ENCODE measurements around the gene TP53TG5. TPM values are rescaled to one million over a fixed set of nuclear protein-coding genes. Genes with fewer than 3 reads are reported as not detected.
A peak's percentile ranks its signal among the peaks of the same experiment; 100 is the strongest.

TP53TG5 gene
- total RNA-seq, 2 experiments from 2014 or later: not detected

DNA sequence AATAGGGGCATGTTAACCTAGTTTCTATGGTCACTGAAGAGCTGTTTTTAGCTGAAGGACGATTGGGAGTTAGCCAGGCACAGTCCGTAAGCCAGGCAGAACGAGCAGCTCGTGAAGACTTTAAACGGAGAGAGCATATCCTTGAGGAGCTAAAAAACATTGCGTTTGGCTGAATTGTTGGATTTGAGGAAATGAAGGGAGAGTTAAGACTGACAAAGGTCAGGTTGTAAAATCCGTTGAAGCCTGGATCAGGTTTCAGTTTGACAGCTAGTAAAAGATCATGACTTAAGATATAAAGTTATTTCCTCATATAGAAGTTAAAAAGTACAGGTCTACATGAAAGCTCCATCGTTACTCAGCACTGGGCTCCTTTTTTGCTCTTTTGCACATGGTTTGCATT is 32.8 kb upstream of the TP53TG5 start:
- Mint-ChIP-seq H3K36me3 (ENCODE audit: low read depth) (peaks cover under 1% of the 10 kb centered on the region), H3K4me3 (no peak overlapping the region), H3K9me3 (no peaks in the 10 kb centered on the region), H3K27me3 (peaks cover 6% of the 10 kb centered on the region), H3K27ac (no peak overlapping the region), H3K4me1 (peaks cover 27% of the 10 kb centered on the region)
- DNase-seq: no peak
- ChIA-PET POLR2A (interaction anchor here (0.8 to 1.6 kb wide), 2 partner anchors 43 to 46 kb away, joined by 3 to 5 read pairs; no protein-coding TSS in a partner anchor), CTCF (interaction anchor here (1.2 to 2.4 kb wide), 3 partner anchors 26 to 48 kb away, joined by 4 to 12 read pairs (median 10); partner anchors contain the start of gene SYS1)

DNA sequence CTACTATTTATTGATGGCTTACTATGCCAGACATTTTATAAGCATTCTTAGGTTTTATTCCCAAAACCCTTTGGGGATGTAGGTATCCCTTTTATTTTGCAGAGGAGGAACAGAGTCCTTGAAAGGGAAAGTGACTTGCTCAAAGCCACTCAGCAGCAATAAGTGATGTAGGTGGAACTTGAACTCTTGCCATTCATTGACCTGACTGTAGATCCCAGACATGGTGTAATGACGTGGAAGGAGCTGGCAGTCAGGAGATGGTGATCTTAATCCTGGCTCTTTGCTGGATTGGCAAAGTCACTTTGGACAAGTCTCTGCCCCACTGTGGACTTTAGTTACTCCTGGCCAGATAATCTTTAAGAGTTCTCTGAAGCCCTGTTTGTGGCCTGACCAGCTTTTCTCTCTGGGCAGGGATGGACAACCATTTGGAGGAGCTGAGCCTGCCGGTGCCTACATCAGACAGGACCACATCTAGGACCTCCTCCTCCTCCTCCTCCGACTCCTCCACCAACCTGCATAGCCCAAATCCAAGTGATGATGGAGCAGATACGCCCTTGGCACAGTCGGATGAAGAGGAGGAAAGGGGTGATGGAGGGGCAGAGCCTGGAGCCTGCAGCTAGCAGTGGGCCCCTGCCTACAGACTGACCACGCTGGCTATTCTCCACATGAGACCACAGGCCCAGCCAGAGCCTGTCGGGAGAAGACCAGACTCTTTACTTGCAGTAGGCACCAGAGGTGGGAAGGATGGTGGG is 31.6 kb upstream of the TP53TG5 start:
- H3K36me3 Mint-ChIP-seq (ENCODE audit: low read depth): no peaks in the 10 kb centered on the region
- peaks cover 21% of the 10 kb centered on the region for H3K4me1 Mint-ChIP-seq
- H3K27ac Mint-ChIP-seq: no peak overlapping the region
- no peak for DNase-seq
- H3K9me3 Mint-ChIP-seq: no peaks in the 10 kb centered on the region
- CTCF ChIA-PET: no interaction called here
- POLR2A ChIA-PET: no interaction called here
- H3K27me3 Mint-ChIP-seq: peaks cover 13% of the 10 kb centered on the region
- H3K4me3 Mint-ChIP-seq: no peak overlapping the region

DNA sequence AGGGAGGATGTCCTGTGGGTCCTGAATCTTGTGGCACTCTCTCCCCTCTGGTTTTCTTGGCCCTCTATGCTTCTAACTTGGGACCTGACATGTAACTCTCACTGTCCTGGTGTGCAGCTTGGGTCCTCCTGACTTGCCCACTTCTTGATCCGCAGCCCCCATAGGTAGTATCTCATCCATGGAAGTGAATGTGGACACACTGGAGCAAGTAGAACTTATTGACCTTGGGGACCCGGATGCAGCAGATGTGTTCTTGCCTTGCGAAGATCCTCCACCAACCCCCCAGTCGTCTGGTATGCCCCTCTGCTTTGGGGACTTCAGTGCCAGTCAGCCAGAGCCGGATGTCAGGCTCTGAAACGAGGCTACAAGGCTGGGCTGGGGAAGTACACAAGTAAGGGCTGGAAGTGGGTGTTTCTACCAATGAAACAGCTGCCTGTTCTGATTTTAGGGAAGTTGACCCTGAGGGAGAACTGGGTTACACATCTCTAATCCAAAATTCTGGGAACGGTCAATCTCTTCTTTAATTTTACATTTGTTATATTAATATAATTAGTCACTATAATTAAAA is 30.6 kb upstream of the TP53TG5 start:
- H3K4me1 Mint-ChIP-seq: peaks cover 19% of the 10 kb centered on the region
- H3K27me3 Mint-ChIP-seq: peaks cover 16% of the 10 kb centered on the region
- ChIA-PET CTCF (interaction anchor here (1.1 to 1.2 kb wide), 2 partner anchors 29 to 46 kb away, joined by 3 to 4 read pairs; partner anchors contain the start of gene SYS1), POLR2A (no interaction called here)
- no peak overlapping the region for H3K27ac Mint-ChIP-seq
- H3K36me3 Mint-ChIP-seq (ENCODE audit: low read depth): no peaks in the 10 kb centered on the region
- no peak for DNase-seq
- no peak overlapping the region for H3K4me3 Mint-ChIP-seq
- H3K9me3 Mint-ChIP-seq: no peaks in the 10 kb centered on the region

DNA sequence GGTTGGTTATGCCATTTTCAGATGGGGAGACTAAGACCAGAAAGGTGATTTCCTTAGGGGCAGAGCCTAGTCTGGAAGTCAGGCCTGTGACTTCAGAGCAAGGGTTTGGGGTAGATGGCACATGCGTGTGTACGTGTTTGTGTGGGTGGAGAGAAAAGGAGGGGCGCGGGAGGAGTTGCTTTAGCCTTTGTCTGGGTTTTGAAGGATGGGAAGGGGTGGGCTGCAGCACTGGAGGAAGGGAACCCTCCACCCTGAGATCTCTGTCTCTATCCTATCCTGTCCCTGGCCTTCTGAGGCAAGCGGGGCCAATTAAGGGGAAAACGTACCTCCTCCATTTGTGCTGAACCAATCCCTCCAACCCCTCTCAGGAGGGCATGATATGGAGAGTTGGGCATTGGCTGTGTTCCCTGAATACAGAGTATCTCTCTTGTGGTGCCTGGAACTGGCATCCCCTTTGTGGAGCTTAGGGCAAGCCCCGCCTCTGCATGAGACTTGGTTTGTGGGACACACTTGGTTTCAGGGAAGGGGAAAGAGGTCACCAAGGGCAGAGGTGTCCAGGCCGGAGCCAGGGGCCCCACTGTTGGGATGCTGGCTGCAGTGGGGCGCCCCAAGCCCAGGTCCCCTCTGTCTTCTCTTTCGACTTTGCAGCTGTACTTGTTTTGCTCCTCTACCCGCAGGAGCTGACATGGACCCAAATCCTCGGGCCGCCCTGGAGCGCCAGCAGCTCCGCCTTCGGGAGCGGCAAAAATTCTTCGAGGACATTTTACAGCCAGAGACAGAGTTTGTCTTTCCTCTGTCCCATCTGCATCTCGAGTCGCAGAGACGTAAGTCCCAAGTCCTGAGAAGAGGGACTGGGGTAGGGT is 29.9 kb upstream of the TP53TG5 start, which contains the start of gene DBNDD2:
TSS of gene DBNDD2 (plus strand) at position 507 of the 863 bp plus-strand sequence. CDS start at position 686, 179 bp downstream.
- no peak for DNase-seq
- no peak within 1 kb of the TSS for H3K27ac Mint-ChIP-seq
- H3K27me3 Mint-ChIP-seq: peaks cover 20% of the 10 kb centered on the region
- peaks cover 3% of the 10 kb centered on the region for H3K9me3 Mint-ChIP-seq
- peaks cover 4% of the 10 kb centered on the region for H3K36me3 Mint-ChIP-seq (ENCODE audit: low read depth)
- peaks cover 19% of the 10 kb centered on the region for H3K4me1 Mint-ChIP-seq
- ChIA-PET CTCF (interaction anchor here (1.0 to 2.3 kb wide), 5 partner anchors 29 to 116 kb away, joined by 3 to 7 read pairs (median 4); partner anchors contain the start of gene SYS1), POLR2A (interaction anchor here (1.1 to 1.8 kb wide), 4 partner anchors 8 to 40 kb away, joined by 3 to 18 read pairs (median 6); partner anchors contain the start of gene PIGT)
- peak within 1 kb of the TSS; percentile 70 for H3K4me3 Mint-ChIP-seq

- Mint-ChIP-seq H3K9me3 (peaks cover 5% of the 10 kb centered on the region), H3K36me3 (ENCODE audit: low read depth) (peaks cover 7% of the 10 kb centered on the region), H3K27me3 (peaks cover 22% of the 10 kb centered on the region), H3K27ac (no peak overlapping the region), H3K4me3 (peak overlapping the region; percentile 70), H3K4me1 (peaks cover 19% of the 10 kb centered on the region)
- DNase-seq: no peak
- ChIA-PET POLR2A (interaction anchor here (1.1 to 1.8 kb wide), 4 partner anchors 9 to 40 kb away, joined by 3 to 18 read pairs (median 6); partner anchors contain the start of gene PIGT), CTCF (interaction anchor here (1.0 to 2.3 kb wide), 6 partner anchors 8 to 115 kb away, joined by 3 to 7 read pairs (median 4); partner anchors contain the start of gene SYS1)
Measured at GRCh38 chr20:45407067-45407745, 29.1 kb upstream of the TP53TG5 start.

DNA sequence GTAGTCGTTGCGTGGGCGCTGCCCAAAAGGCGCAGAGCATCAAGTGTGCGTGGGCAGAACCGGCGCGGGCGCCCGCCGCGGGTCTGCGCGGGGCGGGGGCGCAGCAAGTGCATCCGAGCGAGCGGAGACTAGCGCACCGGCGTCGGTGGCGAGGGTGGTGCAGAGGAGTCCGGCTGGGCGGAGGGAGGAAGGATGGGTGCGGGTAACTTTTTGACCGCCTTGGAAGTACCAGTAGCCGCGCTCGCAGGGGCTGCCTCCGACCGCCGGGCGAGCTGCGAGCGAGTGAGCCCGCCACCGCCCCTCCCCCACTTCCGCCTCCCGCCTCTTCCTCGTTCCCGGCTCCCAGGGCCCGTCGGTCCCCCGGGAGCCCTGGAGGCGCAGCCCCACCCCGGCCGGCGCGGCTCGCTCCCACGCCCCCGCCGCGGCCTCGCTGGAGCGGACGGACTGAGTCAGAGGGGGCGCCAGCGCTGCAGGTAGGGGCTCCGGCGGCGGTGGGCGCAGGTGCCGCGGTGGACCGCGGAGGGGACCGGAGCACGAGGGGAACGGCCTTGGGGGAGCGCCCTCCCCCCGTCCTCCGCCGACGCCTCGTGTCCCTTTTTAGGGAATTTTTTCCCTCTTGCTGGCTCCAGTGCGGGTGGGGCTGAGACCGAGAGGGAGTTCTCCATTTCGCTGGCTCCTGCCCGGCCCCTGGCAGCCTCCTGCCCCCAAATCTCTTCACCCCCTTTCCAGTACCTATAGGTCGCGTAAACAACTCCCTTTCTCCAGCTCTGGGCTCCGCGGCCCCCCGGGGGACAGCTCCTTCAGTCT is 28.3 kb upstream of the TP53TG5 start:
- Mint-ChIP-seq H3K4me3 (peak overlapping the region; percentile 71), H3K27me3 (peaks cover 22% of the 10 kb centered on the region), H3K4me1 (peaks cover 16% of the 10 kb centered on the region), H3K36me3 (ENCODE audit: low read depth) (peaks cover 12% of the 10 kb centered on the region), H3K27ac (no peak overlapping the region), H3K9me3 (peaks cover 9% of the 10 kb centered on the region)
- DNase-seq: peak; percentile 45
- CTCF ChIA-PET: interaction anchor here (1.3 to 2.3 kb wide), 4 partner anchors 9 to 44 kb away, joined by 4 to 7 read pairs (median 4); partner anchors contain the start of gene SYS1
- POLR2A ChIA-PET: interaction anchor here (1.1 to 1.8 kb wide), 4 partner anchors 10 to 39 kb away, joined by 3 to 18 read pairs (median 6); partner anchors contain the start of gene PIGT

DNA sequence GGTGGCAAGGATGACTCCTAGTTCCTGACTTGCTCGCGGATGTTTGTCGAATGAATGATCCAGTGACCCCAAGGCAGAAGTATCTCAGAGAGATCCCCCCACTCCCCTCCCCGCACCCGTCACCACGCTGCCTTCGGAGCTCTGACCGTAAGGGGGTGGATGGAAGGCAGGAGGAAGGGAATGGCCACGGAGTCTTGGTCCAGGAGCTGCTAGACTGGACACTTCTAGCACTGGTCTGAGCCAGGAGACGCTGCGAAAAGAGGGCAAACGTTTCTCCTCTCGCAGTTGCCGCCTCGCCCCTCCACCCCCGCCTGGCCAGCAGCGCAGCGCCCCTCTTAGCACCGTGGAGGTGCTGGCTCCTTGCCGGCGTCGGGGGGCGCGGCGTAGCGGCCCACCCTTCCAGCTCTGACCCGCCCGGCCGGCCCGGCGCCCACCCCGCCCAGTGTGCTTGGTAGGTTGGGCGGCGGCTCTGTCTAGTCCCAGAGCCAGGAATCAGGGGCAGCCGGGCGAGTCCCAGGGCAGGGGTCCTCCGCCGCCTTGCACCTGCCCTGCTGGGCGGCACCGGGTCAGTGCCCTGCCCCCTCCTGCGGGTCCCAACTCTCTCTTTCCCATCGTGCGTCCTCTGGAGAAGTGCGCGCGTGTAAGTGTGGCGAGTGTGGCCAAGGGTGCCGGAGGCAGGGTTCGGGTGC is 27.6 kb upstream of the TP53TG5 start:
- no peak for DNase-seq
- H3K27ac Mint-ChIP-seq: no peak overlapping the region
- POLR2A ChIA-PET: interaction anchor here (1.8 kb wide), 1 partner anchor 10 kb away, joined by 7 read pairs; the partner anchor contains the start of gene PIGT

DNA sequence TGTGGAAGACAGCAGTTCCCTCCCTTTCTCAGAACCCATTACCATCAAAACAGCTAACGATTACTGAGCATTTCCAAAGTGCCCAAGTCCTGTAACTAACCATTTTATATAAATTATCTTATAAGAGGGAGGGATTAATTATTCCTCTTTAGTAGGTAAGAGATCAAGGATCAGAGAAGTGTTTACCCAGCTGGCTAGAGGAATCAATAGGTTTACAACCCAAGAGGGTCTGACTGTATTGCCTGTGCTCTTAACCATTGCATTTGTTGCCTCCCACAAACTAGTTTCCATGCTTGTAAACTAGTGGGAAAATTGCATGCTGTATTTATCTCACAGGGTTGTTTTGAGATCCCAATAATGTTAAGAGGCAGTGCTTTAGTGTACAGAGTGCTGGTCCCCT is 26.3 kb upstream of the TP53TG5 start:
- CTCF ChIA-PET: interaction anchor here (0.7 to 3.2 kb wide), 4 partner anchors 11 to 41 kb away, joined by 3 to 15 read pairs (median 6); partner anchors contain the start of gene PIGT
- POLR2A ChIA-PET: interaction anchor here (1.8 kb wide), 1 partner anchor 11 kb away, joined by 7 read pairs; the partner anchor contains the start of gene PIGT

More for the DNA sequence above, 27.6 kb upstream of the TP53TG5 start:
- H3K27me3 Mint-ChIP-seq: peaks cover 22% of the 10 kb centered on the region
- CTCF ChIA-PET: interaction anchor here (1.3 to 3.2 kb wide), 4 partner anchors 10 to 43 kb away, joined by 4 to 15 read pairs (median 4); partner anchors contain the start of gene SYS1
- H3K36me3 Mint-ChIP-seq (ENCODE audit: low read depth): peaks cover 14% of the 10 kb centered on the region
- H3K9me3 Mint-ChIP-seq: peaks cover 9% of the 10 kb centered on the region
- peaks cover 14% of the 10 kb centered on the region for H3K4me1 Mint-ChIP-seq
- peak overlapping the region; percentile 71 for H3K4me3 Mint-ChIP-seq

GRCh38 chr20:45402946-45403345 is 24.8 kb upstream of the TP53TG5 start:
- H3K36me3 Mint-ChIP-seq (ENCODE audit: low read depth): peaks cover 22% of the 10 kb centered on the region
- peaks cover 22% of the 10 kb centered on the region for H3K27me3 Mint-ChIP-seq
- H3K4me1 Mint-ChIP-seq: peaks cover 16% of the 10 kb centered on the region
- CTCF ChIA-PET: interaction anchor here (1.3 to 3.2 kb wide), 3 partner anchors 29 to 109 kb away, joined by 4 to 15 read pairs (median 8); no protein-coding TSS in a partner anchor
- H3K27ac Mint-ChIP-seq: no peak overlapping the region
- no peak overlapping the region for H3K4me3 Mint-ChIP-seq
- POLR2A ChIA-PET: interaction anchor here (2.2 kb wide), 1 partner anchor 13 kb away, joined by 5 read pairs; the partner anchor contains the start of gene PIGT
- peaks cover 25% of the 10 kb centered on the region for H3K9me3 Mint-ChIP-seq
- no peak for DNase-seq

More for the DNA sequence above, 26.3 kb upstream of the TP53TG5 start:
- H3K9me3 Mint-ChIP-seq: peaks cover 22% of the 10 kb centered on the region
- peak overlapping the region; percentile 56 for H3K4me3 Mint-ChIP-seq
- no peak overlapping the region for H3K27ac Mint-ChIP-seq
- DNase-seq: no peak
- peaks cover 15% of the 10 kb centered on the region for H3K4me1 Mint-ChIP-seq
- H3K36me3 Mint-ChIP-seq (ENCODE audit: low read depth): peaks cover 22% of the 10 kb centered on the region
- H3K27me3 Mint-ChIP-seq: peaks cover 22% of the 10 kb centered on the region

- peaks cover 25% of the 10 kb centered on the region for H3K9me3 Mint-ChIP-seq
- DNase-seq: no peak
- H3K27ac Mint-ChIP-seq: no peak overlapping the region
- no peak overlapping the region for H3K4me3 Mint-ChIP-seq
- ChIA-PET POLR2A (no interaction called here), CTCF (no interaction called here)
- H3K36me3 Mint-ChIP-seq (ENCODE audit: low read depth): peaks cover 22% of the 10 kb centered on the region
- H3K27me3 Mint-ChIP-seq: peaks cover 15% of the 10 kb centered on the region
- H3K4me1 Mint-ChIP-seq: peaks cover 10% of the 10 kb centered on the region
Measured at GRCh38 chr20:45400346-45401031, 22.4 kb upstream of the TP53TG5 start.
